NCI-H526 treated with DMSO at 0.1 percent for 48 hours (cell line): ENCODE results near the gene FOXO3.
A peak's percentile ranks its signal among the peaks of the same experiment; 100 is the strongest.
"Not testable (repeated sequence)": the region's sequence is repeated elsewhere in the genome, so short reads cannot be mapped to it uniquely, and the experiment has no call there.

Source experiments
- DNase-seq: peaks from one replicate; lab custom pipeline; 2025; lab: John Stamatoyannopoulos, UW

FOXO3 gene

GRCh38 chr6:108660251-108660650 lies 99.5 kb downstream of the FOXO3 start:
- DNase-seq, result no peak

DNA sequence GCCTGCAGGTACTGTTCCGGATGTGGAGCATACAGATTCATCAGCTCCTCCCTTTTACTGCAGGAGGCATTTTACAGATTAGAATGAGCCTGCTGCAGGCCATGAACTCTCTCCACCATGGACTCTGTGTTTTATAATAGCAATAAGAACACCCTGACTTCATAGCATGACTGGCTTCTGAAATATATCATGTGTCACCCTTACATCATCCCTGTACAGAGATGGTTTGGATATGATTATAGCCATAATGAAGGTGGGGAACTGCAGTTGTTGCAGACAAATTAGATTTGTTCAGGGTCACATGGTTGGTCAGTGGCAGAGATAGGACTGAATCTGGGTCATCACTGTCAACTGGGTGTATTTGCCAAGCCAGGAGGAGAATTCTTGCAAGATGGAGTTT lies 100.7 kb downstream of the FOXO3 start:
- no peak for DNase-seq

GRCh38 chr6:108661982-108662381 lies 101.3 kb downstream of the FOXO3 start:
- no peak for DNase-seq

GRCh38 chr6:108662702-108663101 lies 102.0 kb downstream of the FOXO3 start:
- DNase-seq, result no peak

GRCh38 chr6:108663494-108664064 lies 102.9 kb downstream of the FOXO3 start:
- not testable (repeated sequence) for DNase-seq

DNA sequence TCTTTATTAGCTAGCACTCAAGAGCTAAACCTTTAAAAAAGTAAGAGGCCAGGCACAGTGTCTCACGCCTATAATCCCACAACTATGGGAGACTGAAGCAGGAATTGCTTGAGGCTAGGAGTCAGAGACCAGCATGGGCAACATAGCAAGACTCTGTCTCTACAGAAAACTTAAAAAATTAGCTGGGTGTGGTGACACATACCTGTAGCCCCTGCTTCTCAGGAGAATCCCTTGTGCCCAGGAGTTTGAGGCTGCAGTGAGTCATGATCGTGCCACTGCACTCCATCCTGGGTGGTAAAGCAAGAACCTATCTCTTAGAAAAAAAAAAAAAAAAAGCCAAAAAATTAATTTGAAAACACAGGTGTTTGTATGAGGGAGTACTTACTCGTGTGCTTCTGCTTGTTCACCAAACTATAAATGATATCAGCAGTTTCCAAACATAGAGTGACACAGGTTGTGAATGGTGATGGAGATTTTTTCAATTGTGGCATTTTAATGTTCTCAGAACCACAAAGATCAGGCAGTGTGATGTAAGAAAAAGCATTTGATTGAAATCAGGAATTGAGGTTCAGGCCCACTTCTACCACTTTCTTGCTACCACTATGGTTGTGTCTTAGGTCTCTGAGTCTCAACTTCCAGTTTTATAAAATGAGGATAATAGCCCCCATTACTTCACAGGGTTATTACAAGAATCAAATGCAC lies 104.9 kb downstream of the FOXO3 start:
- DNase-seq, result no peak

DNA sequence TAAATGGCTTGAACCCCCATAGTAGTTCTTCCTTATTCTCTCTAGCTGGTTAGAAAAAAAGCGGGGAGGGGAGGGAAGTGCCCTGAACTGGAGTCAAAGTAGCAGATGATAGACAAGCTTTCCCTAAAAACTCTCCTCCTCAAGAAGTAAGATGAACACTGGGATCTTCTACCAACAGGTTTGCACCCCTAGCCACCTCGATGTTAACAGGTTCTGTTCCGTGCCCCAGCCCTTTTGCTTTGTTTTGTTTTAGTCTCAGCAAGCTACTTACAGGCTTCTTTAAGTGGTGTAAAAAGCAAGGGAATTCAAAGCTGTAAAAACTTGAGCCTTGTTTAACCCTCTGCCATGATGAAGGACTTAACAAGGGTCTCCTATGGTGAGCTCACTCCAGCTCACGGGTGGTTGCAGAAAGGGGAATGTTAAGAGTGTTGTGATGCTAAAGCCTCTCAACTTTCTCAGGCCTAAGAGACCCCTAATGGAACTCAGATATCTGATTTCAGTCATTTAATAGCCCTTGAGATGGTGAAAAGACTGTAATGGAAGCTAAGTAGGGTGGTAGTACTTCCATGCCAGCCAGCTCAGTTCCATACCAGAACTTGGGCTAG lies 106.0 kb downstream of the FOXO3 start:
- DNase-seq, result no peak

GRCh38 chr6:108667993-108668392 lies 107.3 kb downstream of the FOXO3 start:
- DNase-seq, result no peak

- DNase-seq, result no peak
Measured at GRCh38 chr6:108669673-108670072, 109.0 kb downstream of the FOXO3 start.

DNA sequence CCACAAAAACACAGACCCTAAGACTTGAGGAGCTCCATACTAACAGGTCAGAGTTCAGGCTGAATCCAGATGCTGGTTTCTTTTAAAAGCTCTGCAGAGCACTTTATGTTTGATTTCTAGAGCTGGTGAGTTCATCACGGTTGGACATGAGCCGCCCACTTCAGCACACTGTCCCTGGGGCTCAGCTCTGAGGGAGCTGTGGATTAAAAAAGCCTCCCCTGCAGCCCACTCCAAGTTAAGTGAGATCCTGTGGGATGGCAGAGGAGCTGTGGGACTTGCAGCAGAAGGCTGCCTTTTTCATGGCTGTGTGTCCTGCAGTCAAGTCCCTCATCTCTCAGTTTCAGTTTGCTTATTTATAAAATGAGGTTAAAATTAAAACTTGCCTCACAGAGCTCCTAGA lies 110.5 kb downstream of the FOXO3 start:
- DNase-seq, result no peak

- DNase-seq, result no peak
Measured at GRCh38 chr6:108671790-108672189, 111.1 kb downstream of the FOXO3 start.

DNA sequence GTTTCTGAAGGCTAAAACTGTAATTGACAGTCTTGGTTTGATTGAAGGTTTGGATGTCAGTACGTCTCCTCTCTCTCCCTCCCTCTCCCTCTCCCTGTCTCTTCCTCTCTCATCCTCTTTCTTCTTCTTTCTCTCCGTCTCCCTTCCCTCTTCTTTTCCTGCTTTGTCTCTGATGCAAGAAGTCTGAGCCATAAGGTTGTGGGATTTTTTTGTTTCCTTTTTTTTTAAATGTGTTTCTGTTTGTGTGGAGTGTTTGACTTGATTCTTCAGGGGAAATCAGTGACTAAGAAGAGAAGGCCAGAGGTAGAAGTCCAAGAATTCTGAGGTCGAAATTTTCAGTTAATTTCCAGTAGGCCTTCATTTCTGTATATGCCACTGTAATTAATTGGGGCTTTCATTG lies 111.9 kb downstream of the FOXO3 start:
- no peak for DNase-seq

DNA sequence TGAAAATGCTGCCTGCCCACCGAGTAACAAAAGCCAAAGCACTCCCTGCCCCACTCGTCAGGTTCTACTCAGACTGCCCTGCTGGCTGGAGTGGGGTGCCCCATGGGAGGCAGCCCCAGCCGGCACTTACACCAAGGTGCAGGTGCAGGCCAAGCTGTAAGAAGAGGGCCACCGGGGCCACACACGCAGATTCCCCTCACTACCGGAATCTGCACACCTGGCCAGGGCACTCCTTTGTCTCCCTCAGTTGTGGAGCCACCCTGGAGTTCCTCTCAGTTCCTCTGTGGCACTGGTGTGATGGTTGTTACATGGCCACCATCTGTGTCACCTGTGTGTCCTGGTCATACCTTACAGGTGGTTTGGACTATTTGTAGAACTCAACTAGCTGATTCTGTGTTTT lies 112.4 kb downstream of the FOXO3 start:
- DNase-seq, result no peak

DNA sequence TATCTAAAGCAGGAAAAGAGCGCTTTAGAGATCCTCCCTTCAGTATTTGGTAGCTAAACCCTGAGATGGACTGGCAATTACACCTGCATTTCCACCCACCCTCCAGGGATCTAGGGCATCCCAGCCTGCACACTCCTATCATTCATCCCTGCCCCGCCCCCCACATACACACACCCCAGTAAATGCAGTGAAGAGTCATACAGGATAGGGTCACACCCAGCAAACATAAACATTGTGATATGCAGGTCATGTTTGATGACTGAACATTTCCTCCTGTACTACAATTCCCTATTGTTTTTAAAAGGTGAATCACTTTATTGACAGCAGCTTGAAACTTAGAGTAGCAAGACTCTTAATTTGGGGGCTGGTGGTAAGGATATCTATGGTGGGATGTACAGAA lies 112.9 kb downstream of the FOXO3 start:
- no peak for DNase-seq

DNA sequence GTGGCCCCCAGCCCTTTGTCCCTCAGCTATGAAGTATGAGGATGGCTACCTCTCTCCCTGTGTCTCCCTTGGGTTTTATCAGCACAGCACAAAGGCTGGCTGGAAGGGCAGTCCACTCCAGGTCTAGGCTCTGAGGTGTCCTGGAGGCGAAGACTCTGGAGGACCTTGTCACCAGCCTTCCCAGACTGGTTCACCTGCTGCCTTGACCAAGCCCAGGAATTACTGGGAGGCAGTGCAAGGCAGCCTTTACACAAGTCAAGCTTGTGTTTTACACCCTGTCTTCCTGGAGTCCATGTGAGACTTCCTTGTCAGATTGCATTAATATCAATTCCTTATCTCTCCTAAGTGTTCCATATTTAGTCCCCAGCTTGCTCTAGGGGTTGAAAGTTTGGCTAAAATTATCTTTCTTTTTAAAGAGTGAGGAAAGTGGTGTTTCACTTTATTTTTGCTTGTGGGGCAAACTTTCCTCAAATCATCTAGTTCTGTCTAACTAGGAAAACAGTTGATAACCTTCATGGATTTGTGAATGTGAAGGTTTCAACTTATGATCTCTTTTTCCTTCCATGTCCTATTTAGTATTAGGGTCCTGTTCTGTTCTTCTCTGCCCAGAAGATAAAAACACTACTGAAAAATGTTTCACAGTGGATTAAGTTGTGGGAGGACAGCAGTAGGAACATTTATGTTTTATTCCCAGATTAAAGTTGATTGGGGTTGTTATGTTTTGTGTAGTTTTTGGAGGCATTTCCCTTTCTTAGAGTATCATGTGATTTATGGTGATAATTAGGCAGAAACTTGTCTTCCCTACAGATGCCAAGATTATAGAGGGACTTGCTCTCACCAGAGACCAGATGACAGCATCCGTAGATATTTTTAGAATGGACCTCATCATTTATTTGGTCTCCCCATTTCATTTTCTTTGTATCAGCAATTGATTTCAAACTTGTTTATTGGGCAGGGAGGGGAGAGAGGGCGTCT lies 114.8 kb downstream of the FOXO3 start:
- no peak for DNase-seq

DNA sequence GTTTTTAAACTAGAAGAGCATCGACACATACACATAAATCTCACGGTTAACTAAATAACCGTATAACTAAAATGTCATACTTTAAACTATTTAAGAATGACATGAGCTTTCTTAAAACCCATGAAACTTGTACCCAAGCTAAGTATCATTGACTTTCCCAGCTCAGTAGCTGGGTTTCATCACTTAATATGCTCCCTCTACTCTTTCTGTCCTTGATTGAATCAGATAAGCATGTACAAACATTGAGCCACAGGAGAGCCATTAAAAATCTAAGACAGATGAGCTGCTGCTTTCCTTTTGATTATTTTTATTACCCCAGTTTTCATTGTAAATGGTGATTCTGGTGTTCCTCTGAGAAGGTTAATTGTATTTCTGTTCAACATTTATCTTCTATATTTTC lies 115.8 kb downstream of the FOXO3 start:
- DNase-seq, result no peak

- peak; percentile 25 for DNase-seq
Measured at GRCh38 chr6:108677357-108677756, 116.6 kb downstream of the FOXO3 start.

DNA sequence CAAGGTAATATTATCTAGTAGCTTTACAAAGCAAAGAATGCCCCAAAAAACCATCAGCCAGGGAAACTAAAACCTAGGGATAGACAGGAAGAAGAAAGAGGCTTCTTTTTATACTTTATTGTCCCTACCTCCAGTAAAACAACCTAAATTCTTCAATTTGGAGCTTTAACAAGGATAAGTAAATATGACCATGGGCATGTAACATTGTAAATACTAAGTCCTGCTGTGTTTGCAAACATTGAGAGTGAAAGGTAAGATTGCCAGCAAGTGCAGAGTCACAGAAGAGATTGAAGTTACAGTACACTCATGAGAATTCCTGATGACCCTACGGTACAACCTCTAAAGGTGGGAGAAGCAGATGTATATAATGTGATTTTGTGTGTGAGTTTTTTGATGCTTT lies 117.2 kb downstream of the FOXO3 start:
- DNase-seq, result no peak

DNA sequence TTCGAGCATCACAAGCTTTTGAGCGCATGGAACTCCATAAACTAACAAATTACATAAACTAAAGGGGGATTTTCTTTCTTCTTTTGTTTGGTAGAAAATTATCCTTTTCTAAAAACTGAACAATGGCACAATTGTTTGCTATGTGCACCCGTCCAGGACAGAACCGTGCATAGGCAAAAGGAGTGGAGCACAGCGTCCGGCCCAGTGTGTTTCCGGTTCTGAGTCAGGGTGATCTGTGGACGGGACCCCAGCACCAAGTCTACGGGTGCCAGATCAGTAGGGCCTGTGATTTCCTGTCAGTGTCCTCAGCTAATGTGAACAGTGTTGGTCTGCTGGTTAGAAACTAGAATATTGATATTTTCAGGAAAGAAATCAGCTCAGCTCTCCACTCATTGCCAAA lies 119.6 kb downstream of the FOXO3 start:
- not testable (repeated sequence) for DNase-seq

DNA sequence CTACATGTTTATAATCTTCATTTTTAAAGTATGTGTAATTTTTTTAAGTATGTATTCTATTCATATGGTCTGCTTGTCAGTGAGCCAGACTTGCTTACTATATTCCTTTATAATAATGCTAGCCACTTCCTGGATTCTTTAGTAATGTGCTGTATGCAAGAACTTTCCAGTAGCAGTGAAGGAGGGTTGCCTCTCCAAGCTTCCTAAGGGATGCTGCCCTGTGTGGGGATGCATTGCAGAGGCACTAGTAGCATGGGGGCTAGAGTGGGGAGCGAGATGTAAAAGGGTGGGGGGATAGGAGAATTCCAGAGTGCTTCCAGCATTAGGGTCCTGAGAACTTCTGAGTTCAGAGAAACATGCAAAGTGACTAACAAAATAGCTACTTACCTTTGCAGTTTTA lies 121.0 kb downstream of the FOXO3 start:
- not testable (repeated sequence) for DNase-seq

DNA sequence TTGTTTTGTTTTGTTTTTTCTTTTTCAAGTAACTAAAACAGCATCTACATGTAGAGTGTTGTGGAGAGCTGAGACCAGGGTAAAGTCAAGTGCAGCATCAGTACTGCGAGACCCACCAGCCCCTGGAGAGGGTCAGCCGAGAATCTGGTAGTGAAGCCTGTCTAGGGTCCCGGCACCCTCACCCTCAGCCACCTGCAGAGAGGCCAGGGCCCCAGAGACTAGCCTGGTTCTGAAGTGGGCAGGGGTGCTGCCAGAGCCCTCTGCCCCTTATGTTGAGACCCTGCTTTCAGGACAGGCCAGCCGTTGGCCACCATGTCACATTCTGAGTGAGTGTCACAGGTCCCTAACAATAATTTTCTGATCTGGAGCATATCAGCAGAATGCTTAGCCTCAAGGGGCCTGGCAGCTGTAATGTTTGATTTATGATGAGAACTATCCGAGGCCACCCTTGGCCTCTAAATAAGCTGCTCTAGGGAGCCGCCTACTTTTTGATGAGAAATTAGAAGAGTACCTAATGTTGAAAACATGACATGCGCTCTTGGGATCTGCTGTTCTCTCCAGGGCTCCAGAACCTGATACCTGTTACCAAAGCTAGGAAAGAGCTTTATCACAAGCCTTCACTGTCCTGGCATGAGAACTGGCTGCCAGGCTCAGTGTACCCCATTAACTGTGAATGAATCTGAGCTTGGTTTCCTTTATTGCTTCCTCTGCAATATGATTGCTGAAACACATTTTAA lies 121.8 kb downstream of the FOXO3 start:
- DNase-seq, result not testable (repeated sequence)

- not testable (repeated sequence) for DNase-seq
Measured at GRCh38 chr6:108683976-108684375, 123.3 kb downstream of the FOXO3 start.
